GM19238 (cell line): ENCODE measurements around the gene LSM3.

Source experiments
- DNase-seq: peaks from one replicate; pipeline ENCODE4 v3.0.0; 2011; ENCODE audit warnings: low spot score; ENCODE audit not compliant: insufficient read length

The LSM3 gene

DNA sequence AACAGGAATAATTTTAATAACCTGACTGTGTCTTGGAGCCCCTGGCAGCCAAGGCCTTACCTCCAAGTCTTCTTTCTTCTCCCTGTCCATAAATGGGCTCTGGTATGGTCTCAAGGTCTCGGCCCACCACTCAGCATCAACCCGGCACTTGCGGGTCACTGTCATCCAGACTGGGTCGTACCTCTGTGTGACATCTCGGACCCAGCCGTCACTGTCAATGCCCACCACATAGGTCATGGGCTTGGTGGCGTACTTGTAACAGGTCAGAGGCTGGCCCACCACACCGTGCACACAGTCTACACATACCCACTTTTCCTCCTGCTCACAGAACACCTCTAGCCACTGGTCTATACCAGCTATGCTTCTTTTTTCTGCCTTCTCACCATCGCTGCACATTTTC is 20.7 kb upstream of the LSM3 start:
- no peak for DNase-seq

DNA sequence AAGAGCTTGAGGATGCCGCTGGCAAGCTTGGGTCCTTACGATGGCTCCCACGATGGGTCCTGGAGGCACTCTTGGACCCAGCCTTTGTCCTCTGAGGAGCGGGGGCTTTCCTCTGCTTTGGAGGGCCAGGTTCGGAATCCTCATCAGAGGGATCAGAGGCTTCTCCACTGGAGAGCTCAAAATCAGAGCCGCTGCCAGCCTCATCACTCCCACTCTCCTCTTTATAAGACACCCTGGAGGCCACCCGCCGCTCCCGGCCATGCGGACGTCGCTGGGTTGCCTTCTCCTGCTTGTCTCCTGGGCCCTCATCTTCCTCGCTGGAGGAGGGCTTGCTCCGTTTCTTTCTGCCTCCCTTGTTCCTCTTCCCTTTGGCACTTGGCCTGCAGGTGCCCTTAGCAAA is 20.2 kb upstream of the LSM3 start:
- DNase-seq = no peak

DNA sequence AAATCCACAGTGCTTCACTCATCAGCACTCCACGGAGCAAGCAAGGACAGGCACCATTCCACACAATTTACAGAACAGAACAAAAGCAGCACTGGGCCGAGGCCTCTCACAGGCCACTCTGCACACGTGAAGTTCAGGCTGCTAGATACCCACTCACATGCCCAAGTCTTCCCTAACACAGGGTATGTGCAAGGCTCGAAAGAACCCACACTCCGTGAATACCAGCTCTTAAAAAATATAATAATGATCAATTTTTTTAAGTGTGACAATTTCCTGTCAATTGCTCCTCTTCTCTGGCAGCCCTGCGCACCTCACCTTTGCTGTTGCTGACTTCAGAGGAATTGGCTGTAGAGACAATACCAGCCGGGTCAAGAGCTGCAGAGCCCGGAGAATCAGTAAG is 19.2 kb upstream of the LSM3 start:
- DNase-seq = no peak

DNA sequence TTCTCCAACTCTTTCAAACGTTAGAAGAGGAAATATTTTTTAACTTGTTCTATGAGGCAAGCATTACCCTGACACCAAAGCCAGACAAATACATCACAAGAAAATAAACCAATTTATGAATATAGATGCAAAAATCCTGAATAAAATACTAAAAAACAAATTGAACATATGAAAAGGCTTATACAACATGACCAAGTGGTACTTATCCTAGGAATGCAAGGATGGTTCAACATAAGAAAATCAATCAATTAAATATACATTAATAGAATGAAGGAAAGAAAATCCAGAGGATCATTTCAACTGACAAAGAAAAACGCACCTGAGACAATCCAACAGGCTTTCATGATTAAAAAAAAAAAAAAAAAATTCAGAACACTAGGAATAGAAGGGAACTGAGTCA is 17.3 kb upstream of the LSM3 start:
- no peak for DNase-seq

DNA sequence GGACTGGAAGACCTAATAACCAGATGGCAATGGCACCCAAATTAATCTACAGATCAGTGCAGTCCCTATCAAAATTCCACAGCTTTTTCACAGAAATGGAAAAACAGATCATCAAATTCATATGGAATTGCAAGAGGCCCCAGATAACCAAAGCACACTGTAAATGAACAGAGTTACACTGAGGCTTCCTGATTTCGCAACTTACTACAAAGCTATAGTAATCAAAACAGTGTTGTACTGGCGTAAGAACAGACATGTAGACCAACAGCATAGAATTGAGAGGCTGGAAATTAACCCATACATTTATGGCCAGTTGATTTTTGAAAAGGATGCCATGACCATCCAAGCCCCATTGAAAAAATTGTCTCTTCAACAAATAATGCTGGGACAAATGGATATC is 16.4 kb upstream of the LSM3 start:
- DNase-seq = no peak

DNA sequence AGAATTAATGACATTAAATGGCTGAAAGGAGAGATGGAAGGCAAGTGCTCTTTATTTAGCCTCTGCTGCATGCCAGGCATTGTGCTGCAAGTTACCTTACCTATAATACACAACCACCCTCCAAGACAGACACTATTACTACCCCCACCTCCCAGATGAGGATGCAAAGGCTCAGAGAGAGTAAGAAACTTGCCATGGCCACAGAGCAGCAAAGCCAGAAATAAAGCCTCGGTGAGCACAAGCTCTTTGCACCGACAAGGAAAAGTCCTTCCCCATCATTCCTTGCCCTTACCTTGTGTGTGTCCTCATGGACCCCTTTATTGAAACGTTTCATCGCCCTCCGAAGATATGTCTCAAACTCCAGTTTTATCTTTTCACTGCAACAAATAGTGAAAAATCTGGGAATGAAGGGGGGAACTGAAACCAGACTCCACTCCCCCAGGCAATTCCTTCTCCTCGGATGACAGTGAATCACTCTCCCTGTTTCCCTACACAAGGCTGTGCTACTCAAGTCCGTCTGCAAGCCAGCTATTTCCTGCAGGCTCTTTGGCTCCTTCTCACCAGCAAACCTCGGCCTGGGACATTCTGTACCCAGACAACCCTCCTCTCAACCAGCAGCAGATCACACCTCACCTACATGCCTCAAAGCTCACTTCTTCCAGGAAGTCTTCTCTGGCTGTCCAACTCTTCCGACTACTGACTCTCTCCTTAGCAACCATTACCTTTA is 11.6 kb upstream of the LSM3 start:
- DNase-seq = no peak

DNA sequence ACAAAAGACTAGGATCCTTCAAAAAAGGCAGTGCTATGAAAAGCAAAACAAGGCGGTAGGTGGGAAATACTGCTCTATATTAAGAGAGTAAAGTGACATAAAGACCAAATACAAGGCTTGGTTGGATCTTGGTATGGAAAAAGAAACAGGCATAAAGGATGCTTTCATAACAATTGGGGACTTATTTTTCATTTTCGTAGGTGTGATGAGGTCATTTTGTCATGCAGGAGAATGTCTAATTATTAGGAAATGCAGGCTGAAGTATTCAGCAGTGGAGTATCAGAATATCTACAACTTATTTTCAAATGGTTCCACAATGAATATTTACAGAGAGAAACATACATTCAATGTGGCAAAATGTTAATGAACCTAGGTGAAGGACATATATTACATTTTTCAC is 9.2 kb upstream of the LSM3 start:
- DNase-seq = no peak

DNA sequence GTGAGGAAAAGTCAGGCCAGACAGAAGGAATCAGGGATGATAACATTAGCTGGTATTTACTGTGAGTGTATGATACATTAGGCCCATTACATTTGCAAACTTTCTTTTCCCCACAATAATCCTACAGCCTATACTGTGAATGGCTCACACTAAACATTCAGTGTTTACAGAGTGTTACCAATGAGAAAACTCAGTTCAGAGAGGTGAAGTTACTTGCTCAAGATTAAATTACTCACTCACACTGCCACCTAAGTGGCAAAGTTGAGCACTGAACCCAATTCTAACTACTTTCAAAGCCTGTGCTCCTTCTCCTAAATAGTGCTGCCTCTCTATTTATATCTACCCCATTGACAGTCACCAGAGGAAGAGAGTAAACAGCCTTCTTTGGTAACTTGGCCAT is 8.7 kb upstream of the LSM3 start:
- DNase-seq = no peak

DNA sequence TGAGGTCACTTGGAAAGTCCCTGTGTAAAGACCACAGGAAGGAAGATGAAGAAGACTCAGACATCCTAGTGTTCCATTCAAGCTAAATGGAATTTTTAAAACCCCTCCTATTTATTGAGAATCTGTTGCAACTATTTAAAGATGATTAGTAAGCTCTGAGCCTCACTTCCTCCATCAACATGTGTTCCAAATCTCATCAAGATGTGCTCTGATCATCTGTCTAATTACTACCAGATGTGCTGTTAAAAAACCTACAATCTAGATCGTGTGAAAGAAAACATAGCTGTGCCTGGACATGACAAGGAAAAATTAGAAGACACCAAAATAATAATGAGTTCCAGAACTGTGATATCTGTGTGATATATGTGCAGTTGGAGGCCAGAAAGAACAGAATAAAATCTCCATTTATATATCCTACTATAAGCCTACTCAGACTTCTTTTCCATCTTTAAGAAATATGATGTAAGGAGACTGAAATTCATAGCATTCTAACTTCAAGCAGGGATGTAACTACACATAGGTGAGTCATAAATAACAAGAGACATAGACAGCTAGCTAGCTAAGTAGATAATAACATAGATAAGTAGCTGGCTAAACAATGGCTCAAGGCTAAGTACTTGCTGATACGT is 8.0 kb upstream of the LSM3 start:
- DNase-seq = no peak

DNA sequence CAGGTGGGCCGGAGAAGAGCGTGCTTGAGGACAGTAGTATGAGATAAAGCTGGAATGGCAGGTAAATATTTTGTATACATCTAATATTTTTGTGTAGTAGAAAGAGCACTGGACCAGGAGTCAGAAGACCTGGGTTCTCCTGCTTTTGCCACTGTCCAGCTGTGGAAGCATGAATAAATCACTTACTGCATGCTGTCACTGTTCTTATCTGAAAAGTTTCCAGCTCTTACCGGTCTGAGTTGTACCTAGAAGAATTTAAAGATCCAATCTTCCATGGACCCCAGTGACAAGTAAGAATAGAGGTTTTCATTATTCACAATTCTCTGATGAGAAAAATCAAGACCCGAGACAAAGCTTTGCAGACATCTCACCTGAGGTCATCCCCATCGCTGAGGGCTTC is 6.1 kb upstream of the LSM3 start:
- no peak for DNase-seq

DNA sequence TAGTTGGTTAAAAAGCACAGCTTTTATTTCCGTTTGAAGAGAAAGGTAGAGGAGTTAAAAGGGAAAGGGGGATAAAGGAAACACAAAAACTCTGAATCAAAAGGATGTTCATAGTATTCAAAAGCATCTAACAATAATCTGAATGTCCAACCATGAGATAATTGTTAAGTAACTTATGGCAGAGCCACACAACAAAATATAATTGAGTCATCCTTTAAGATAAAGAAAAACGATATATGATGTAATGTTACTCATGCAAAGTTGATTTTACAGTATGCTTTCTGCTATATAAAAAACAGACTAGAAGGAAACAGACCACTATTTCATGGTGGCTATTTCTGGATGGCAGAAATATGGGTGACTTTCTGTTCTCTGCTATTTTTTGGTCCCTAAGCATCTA is 4.1 kb upstream of the LSM3 start:
- no peak for DNase-seq

DNA sequence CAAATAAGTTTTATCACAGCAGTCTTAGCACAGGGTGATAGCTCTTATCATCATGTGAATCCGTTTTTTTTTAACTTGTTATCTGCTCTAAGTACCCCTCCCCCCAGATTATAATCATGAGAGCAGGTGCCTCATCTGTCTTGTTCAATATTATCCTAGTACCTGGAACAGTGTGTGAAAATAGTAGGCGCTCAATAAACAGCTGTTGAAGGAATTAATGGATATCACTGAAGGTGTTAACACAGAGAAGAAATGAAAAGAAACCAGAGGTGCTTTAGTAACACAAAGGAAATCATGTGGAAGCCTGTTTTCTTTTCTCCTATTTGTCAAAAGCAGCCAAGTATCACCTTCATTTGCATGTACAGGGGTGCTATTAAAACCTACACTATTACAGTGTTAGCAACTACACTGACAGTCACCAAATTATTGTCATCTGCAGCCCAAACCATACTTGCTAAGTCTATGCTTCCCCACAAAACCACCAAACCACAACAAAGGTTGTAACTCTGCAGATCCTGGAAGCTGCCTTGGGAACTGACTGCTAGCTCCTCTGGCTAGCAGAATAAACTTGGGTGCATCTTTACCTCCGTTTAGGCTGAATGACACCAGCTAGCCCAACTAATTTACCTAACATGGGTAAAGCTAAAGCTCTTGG is 3.1 kb upstream of the LSM3 start:
- no peak for DNase-seq

DNA sequence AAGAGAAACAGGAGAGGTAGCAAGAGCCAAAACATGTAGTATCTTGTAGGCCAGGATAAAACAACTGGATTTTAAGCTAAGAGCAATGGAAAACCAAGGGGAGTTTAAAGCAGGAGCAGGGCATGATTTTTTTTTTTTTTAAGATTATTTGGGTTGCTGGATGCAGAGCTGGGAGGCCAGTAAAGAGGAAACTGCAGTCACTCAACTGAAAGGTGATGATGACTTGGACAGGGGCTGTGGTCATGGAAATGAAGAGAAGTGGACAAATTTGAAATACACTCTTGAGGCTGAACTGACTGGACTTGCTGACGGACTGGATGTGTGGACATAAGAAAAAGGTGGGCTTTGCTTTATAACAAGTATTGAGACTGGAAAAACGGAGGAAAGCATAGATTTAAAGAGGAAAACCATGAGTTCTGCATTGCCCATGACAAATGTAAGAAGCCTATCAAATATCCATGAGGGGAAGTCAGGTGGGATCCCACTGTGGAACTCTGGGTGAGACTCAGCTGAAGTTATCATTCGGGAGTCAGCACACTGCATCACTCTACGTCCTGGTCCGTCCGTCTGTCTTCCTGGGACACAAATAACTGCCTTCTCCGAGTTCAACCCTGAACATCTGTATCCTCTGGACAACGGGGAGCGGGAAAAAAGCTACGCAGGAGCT is 904 bp upstream of the LSM3 start:
- no peak for DNase-seq

DNA sequence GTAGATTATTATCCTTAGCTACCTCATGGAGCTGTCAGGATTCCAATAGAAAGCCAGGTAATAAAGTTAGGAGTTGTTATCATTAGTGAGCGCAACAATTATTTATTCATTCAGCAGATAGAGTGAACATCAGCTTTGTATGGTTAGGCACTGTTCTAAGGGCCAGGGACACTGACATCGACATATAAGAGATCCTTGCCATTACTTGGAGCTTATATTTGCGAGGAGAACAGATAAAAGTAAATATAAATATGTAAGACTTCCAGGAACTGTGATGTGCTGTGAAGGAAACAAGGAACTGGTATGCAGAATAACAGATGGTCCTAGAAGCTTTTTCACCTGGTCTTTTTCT is 473 bp downstream of the LSM3 start:
- no peak for DNase-seq

DNA sequence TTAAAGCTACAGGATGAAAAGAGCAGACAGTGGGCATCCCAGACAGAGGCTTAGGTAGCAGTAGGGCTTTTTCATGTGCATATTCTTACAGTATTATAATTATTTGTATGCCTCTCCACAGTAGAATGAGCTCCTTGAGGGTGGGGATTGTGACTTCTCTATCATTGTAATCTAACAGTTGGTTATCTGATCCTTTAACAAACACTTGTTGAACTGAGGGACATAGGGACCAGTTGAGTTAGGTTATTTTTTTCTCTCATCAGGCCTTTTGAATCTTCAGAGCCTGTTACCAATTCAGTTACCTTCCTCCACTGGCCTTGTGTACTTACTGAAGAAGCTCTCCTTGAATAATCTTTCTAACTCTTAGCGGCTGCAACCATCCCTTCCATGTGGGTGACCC is 1.2 kb downstream of the LSM3 start:
- no peak for DNase-seq

DNA sequence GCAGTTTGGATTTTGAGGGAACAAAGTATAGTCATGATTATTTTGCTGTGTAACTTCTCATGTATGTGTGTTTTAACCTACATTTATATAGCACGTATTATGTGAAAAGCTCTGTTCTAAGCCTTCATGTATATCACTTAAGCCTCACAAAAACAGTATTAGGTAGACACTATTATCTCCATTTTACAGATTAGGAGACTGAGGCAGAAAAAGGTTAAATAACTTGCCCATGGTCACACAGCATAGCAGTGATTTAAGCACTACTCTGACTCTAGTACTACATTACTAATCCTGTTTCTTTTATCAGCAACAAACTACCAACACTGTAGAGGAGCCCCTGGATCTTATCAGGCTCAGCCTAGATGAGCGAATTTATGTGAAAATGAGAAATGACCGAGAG is 2.6 kb downstream of the LSM3 start:
- no peak for DNase-seq

DNA sequence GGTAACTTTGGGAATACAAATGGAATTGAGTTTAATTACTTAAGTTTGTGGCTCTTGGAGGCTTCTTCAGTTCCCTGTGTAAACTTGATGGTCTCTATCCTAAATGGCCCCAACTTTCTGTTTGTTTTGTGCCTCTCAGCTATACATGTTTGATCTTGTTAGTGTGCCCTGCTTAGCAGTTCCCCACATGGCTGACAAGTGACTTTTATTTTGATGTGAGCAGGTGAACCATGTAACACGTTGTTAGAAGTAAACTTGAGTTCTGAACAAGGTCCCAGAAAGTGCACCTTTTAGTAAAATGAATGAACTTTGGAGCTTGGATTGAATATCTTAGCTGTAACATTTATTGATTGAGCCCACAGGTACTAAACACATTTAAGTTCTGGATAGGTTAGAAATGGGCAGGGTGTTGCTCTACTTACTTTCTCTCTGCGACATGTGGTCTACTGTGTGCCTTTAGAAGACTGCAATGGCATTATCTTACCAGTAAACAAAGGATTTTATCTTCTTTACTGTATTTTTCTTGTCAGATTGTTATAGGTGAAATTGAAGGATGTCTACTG is 4.5 kb downstream of the LSM3 start:
- no peak for DNase-seq

DNA sequence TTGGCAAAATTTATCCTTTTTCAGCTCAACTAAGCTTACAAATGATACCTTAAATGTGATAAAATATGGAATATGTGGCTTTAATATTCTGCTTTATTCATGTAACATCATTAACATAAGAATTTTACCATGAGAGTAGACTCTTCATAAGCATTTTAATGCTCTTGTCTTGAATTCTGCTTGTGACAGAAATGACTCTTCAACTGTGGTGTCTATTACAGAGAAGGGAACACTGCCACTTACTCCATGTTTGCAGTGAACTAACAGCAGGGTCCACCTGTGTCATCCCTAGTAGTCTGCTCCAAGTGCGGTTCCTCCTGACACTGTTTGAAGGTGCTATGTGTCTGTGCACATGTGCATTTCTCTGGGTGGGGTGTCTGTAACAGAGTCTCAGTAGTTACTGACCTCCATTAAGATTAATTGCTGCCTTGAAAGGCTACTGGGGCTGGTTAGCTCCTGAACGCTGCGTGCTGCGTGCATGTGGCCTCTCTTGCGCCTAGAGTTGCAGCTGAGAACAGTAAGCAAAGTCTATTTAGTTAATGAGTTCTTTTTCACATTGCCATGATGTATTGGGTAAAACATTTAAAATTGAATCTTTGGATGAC is 8.3 kb downstream of the LSM3 start:
- DNase-seq = no peak

DNA sequence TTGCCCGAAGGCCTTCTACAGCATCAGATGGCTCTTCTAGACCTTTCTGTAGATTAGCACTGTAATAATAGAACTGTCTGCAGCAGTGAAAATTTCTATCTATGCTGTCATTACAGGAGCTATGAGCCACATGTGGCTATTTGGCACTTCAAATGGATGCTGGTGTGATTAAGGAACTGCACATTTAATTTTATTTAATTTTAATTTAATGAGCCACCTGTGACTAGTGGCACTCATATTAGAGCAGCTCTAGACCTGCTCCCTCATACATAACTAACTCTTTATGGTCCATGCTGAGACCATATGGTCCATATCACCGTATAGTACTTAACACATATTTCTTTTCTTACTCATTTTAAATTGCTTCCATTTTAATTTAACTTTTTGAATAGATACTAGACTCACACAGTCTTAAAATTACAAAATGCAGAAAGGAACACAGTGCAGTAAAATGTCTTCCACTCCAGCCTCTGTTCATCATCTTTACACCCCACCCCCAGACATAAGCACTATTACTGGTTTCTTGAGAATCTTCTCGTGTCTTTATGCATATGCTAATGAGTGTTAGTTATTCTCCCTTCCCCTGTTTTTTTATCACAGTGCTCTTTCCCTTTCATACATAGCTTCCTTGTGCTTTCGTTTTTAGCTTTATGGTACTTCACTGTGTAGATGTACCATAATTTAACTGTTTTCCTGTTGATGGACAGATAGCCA is 9.6 kb downstream of the LSM3 start:
- no peak for DNase-seq

DNA sequence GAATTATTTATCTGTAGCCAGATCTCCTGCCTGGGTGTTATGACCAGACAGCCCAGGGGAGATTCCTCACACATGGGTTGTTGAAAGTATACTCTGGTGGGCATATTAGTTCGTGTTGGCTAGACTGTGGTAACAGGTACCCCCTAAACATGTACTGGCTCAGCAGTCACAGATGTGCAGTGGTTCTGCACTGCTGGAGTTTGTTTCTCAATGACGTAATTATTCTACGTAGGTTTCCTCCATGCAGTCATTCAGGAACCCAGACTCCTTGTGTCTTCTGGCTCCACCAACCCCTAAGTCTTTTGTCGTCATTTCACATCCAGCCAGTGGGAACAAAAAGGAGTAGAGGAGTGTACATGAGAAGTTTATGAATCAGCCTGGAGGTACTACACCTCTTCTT is 16.2 kb downstream of the LSM3 start:
- no peak for DNase-seq

DNA sequence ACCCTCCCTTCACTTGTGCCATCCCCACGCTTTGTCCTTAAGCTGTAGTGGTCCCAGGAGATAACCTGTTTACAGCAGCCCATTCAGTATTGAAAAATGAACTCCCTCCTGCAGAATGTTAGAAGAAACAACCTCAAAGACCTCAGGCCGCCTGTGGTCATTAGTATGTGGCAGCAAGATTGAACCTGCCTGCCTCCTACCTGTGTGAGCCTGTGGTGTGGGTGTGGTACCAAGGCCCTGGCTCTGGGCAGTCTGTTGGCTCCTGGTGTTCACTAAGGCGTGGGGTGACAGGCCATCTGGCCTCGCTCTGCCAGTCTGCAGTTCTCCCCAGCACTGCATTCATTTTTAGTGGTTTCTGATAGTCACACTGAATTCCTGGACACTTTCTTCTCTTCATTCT is 21.0 kb downstream of the LSM3 start:
- DNase-seq = no peak
